OCI-LY1 (cell line): ENCODE results near the gene ITGAX.

Experiments
- H2AFZ ChIP-seq: fragments of 200-600 bp; sonication (generic), shearing (Covaris generic); 2 replicates; pipeline ENCODE4 v1.6.0; 2014; ENCODE audit warnings: antibody characterized with exemption, mild to moderate bottlenecking, low read length
- H3F3A ChIP-seq: fragments of 200-600 bp; sonication (generic), shearing (Covaris generic); 2 replicates; pipeline ENCODE4 v1.6.0; 2014; ENCODE audit warnings: mild to moderate bottlenecking, antibody characterized with exemption, low read length, moderate library complexity; ENCODE audit not compliant: insufficient read depth
- H3K27ac ChIP-seq: fragments of 200-600 bp; sonication (generic); 2 replicates; pipeline ENCODE4 v1.5.1; 2014; ENCODE audit warnings: low read length, mixed run types, mild to moderate bottlenecking, low read depth; ENCODE audit not compliant: poor library complexity, severe bottlenecking
- H3K27me3 ChIP-seq: fragments of 200-600 bp; sonication (generic); 2 replicates; pipeline ENCODE4 v1.6.0; 2014; ENCODE audit warnings: antibody characterized with exemption, mild to moderate bottlenecking, low read length, moderate library complexity; ENCODE audit not compliant: insufficient read depth
- H3K36me3 ChIP-seq: fragments of 200-600 bp; sonication (generic); 2 replicates; pipeline ENCODE4 v1.6.1; 2014; ENCODE audit warnings: mild to moderate bottlenecking, antibody characterized with exemption, low read length, moderate library complexity, mixed read lengths; ENCODE audit not compliant: insufficient read depth
- H3K4me1 ChIP-seq: fragments of 200-600 bp; sonication (generic); 2 replicates; pipeline ENCODE4 v1.5.1; 2014; ENCODE audit warnings: mild to moderate bottlenecking, low read length, moderate library complexity; ENCODE audit not compliant: insufficient read depth, severe bottlenecking
- H3K4me2 ChIP-seq: fragments of 200-600 bp; sonication (generic), shearing (Covaris generic); 2 replicates; pipeline ENCODE4 v1.6.1; 2014; ENCODE audit warnings: low read length
- H3K4me3 ChIP-seq: fragments of 200-600 bp; sonication (generic); 2 replicates; pipeline ENCODE4 v1.5.1; 2014; ENCODE audit warnings: low read length, low read depth, mild to moderate bottlenecking, mixed read lengths; ENCODE audit not compliant: poor library complexity, severe bottlenecking
- H3K79me2 ChIP-seq: fragments of 200-600 bp; shearing (Covaris generic); 2 replicates; pipeline ENCODE4 v1.6.1; 2016; ENCODE audit warnings: mixed run types, low read length, mixed read lengths; ENCODE audit not compliant: insufficient read depth
- H3K9ac ChIP-seq: fragments of 200-600 bp; sonication (generic), shearing (Covaris generic); 2 replicates; pipeline ENCODE4 v1.6.1; 2014; ENCODE audit warnings: mild to moderate bottlenecking, low read length, mixed read lengths
- H3K9me2 ChIP-seq: fragments of 200-600 bp; sonication (generic), shearing (Covaris generic); 2 replicates; pipeline ENCODE4 v1.6.1; 2014; ENCODE audit warnings: low read depth, mild to moderate bottlenecking, low read length, mixed read lengths
- H3K9me3 ChIP-seq: fragments of 200-600 bp; shearing (Covaris generic); 2 replicates; pipeline ENCODE4 v1.6.1; 2014; ENCODE audit warnings: low read length, mixed read lengths
- H4K20me1 ChIP-seq: fragments of 200-600 bp; sonication (generic), shearing (Covaris generic); 2 replicates; pipeline ENCODE4 v1.6.0; 2016; ENCODE audit warnings: mild to moderate bottlenecking, low read length; ENCODE audit not compliant: insufficient read depth
- EZH2 ChIP-seq: fragments of 200-600 bp; sonication (generic), shearing (Covaris generic); IDR thresholded peaks from 2 replicates; pipeline ENCODE4 v1.8.0; 2017; ENCODE audit warnings: borderline replicate concordance, mixed run types, mild to moderate bottlenecking, antibody characterized with exemption, low read length, moderate library complexity, mixed read lengths
- TF ChIP-seq, protein P1 (sequence below): fragments of 200-600 bp; sonication (generic), shearing (Covaris generic); IDR thresholded peaks from 2 replicates; pipeline ENCODE4 v1.5.1; 2017; ENCODE audit warnings: mild to moderate bottlenecking, antibody characterized with exemption, low read length, moderate library complexity, mixed read lengths

ITGAX gene

DNA sequence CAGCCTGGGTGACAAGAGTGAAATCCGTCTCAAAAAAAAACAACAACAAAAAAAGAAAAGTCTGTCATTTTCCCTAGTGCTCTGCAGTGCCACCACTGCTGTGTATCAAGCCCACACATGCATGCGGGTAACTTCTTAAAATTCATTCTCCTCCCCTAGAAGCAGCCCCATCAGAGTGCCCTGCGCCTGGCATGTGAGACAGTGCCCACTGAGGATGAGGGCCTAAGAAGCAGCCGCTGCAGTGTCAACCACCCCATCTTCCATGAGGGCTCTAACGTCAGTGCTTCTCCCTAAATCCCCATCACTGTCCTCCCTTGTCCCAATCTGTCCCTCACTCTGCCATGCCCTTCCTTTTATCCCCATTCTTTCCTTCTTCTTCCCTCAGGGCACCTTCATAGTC lies 62.9 kb downstream of the ITGAX start:
- TF ChIP-seq, protein P1, sequence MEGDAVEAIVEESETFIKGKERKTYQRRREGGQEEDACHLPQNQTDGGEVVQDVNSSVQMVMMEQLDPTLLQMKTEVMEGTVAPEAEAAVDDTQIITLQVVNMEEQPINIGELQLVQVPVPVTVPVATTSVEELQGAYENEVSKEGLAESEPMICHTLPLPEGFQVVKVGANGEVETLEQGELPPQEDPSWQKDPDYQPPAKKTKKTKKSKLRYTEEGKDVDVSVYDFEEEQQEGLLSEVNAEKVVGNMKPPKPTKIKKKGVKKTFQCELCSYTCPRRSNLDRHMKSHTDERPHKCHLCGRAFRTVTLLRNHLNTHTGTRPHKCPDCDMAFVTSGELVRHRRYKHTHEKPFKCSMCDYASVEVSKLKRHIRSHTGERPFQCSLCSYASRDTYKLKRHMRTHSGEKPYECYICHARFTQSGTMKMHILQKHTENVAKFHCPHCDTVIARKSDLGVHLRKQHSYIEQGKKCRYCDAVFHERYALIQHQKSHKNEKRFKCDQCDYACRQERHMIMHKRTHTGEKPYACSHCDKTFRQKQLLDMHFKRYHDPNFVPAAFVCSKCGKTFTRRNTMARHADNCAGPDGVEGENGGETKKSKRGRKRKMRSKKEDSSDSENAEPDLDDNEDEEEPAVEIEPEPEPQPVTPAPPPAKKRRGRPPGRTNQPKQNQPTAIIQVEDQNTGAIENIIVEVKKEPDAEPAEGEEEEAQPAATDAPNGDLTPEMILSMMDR = no peak
- TF ChIP-seq EZH2 = no peak
- no peak overlapping the region for H3K4me2 ChIP-seq
- no peaks in the 10 kb centered on the region for H3F3A ChIP-seq
- no peaks in the 10 kb centered on the region for H3K79me2 ChIP-seq
- H3K9me3 ChIP-seq = no peaks in the 10 kb centered on the region
- no peaks in the 10 kb centered on the region for H3K9me2 ChIP-seq
- no peaks in the 10 kb centered on the region for H3K27me3 ChIP-seq
- H3K9ac ChIP-seq = no peak overlapping the region
- no peak overlapping the region for H3K27ac ChIP-seq
- H3K36me3 ChIP-seq = no peaks in the 10 kb centered on the region
- no peaks in the 10 kb centered on the region for H4K20me1 ChIP-seq
- H3K4me1 ChIP-seq = no peaks in the 10 kb centered on the region
- no peak overlapping the region for H3K4me3 ChIP-seq
- H2AFZ ChIP-seq = no peak overlapping the region

DNA sequence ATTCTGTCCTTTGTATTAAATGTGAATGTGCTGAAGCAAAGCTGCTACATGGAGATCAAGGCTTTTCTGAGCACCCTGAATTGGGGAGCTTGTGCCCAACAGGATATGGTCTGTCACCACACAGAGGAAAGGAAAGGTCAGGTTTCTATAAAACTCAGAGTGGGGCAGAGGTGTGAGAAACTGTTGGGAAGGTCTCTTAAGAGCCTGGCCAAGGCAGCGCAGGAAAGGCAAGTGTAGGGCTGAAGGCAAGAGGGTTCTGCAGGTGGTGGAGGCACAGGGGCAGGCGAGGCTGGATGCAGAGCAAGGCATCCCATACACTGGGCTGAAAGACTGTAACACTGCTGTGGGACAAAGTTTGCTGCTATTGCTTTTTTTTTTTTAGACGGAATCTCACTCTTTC lies 65.1 kb downstream of the ITGAX start:
- H3K9me2 ChIP-seq = no peaks in the 10 kb centered on the region
- no peaks in the 10 kb centered on the region for H3K4me1 ChIP-seq
- H3K27me3 ChIP-seq = no peaks in the 10 kb centered on the region
- no peak overlapping the region for H3K9ac ChIP-seq
- no peaks in the 10 kb centered on the region for H4K20me1 ChIP-seq
- no peaks in the 10 kb centered on the region for H3K79me2 ChIP-seq
- H3K36me3 ChIP-seq = no peaks in the 10 kb centered on the region
- no peak overlapping the region for H3K27ac ChIP-seq
- no peak for TF ChIP-seq EZH2
- TF ChIP-seq, protein P1 = no peak
- H2AFZ ChIP-seq = no peak overlapping the region
- H3K4me3 ChIP-seq = no peak overlapping the region
- no peak overlapping the region for H3K4me2 ChIP-seq
- no peaks in the 10 kb centered on the region for H3F3A ChIP-seq
- no peaks in the 10 kb centered on the region for H3K9me3 ChIP-seq

DNA sequence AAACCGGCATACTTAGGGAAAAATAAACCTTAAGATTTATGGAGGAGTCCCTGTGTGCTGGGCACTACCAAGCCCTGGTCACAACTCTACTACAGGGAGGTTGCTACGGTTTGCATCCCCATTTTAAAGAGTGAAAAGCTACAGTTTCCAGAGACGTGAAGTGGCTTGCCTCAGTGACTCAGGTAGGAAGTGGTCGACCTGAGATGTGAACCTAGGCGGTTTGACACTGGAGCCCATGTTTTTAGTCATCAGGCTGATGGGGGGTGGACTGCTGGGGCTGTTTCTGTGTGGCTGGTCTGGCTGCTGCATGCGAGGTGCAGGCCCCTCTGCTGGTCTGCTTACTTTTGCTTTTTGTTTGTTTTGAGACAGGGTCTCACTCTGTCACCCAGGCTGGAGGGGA lies 66.6 kb downstream of the ITGAX start:
- Histone ChIP-seq H3K9me2 (no peaks in the 10 kb centered on the region), H3K4me3 (no peak overlapping the region), H3K4me1 (no peaks in the 10 kb centered on the region), H3K9ac (no peak overlapping the region), H3K27me3 (no peaks in the 10 kb centered on the region), H3F3A (no peaks in the 10 kb centered on the region), H3K27ac (no peak overlapping the region), H3K36me3 (no peaks in the 10 kb centered on the region), H3K4me2 (no peak overlapping the region), H3K79me2 (no peaks in the 10 kb centered on the region), H2AFZ (no peak overlapping the region), H3K9me3 (no peaks in the 10 kb centered on the region), H4K20me1 (no peaks in the 10 kb centered on the region)
- no peak for TF ChIP-seq EZH2
- TF ChIP-seq, protein P1 = no peak
